ENCODE results near the gene DFFB.
A peak's percentile ranks its signal among the peaks of the same experiment; 100 is the strongest.

DFFB gene

GRCh38 chr1:3876716-3877115 lies 19.4 kb downstream of the DFFB start:
- no peak for DNase-seq

GRCh38 chr1:3879099-3879498 lies 21.8 kb downstream of the DFFB start:
- no peak for DNase-seq

DNA sequence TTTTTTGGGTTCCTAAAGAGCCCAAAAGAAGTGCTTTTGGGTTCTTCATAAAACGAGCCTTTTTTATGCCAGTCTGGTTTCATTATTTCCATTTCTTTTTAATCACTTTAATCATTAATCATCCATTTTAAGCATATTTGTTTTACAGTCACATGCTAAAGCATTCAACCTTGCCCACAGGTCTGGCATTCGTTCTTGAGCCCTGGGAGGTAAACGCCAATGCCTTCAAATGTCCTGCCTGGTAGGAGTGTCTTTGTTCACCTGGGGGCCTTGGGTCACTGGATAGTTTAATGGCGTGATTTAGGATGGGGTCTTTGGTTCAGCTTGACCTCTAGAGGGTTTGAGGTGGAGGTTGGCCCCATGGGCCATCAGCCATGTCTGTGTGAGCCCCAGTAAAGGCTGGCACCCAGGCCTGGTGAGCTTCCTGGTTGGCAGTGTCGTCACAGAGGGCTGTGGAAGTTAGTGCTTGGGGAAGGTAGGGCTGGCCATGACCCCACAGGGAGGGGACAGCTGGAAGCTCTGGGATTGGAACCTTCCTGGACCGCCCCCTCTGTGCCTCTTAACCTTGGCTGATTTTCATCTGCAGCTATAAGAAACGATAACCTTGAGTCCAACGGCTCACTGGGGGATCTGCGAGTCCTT lies 22.6 kb downstream of the DFFB start:
- no peak for DNase-seq

- DNase-seq = no peak
Measured at GRCh38 chr1:3880429-3881192, 23.3 kb downstream of the DFFB start.

- no peak for DNase-seq
Measured at GRCh38 chr1:3881193-3881480, 23.9 kb downstream of the DFFB start.

DNA sequence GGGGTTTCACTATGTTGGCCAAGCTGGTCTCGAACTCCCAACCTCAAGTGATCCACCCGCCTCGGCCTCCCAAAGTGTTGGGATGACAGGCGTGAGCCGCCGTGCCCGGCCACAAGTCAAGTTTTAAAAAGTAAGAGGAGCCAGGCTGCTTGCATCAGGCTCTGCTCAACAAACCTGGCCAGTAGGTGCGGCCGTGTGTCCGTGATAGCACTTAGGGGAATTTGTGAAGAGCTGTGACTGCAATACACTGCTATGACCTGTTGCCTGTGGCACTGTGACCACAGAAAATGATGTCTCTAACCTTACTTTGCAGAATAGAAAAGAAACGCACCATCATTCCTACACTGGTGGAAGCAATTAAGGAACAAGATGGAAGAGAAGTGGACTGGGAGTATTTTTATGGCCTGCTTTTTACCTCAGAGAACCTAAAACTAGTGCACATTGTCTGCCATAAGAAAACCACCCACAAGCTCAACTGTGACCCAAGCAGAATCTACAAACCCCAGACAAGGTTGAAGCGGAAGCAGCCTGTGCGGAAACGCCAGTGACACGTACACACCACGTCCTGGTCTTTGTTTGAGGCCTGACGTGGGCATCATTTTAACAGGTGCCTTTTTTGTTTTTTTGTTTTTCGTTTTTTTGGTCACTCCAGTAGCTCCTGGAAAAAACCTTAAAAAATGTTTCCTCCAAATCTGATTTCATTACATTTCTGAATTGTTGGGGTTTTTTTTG lies 26.1 kb downstream of the DFFB start:
- no peak for DNase-seq

DNA sequence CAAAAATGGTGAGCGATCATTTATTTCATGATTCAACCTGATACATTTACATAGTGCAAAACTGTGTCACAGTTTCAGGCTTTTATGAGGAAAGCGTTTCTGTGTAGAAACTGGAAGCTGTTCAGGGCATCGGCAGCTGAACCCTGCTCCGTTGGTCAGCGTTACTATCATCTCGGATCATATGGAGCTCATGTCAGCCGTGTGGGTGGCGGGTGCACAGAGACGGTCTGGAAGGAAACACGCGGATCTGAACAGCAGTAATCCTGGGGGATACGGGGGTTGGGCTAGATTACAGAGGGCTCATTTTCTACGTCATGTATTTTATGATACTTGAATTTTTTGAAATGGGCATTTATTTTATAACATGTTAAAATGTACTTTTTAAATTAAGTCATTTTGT lies 27.7 kb downstream of the DFFB start:
- DNase-seq = no peak

GRCh38 chr1:3885611-3886010 lies 28.3 kb downstream of the DFFB start:
- no peak for DNase-seq

- DNase-seq = no peak
Measured at GRCh38 chr1:3886106-3886670, 28.9 kb downstream of the DFFB start.

DNA sequence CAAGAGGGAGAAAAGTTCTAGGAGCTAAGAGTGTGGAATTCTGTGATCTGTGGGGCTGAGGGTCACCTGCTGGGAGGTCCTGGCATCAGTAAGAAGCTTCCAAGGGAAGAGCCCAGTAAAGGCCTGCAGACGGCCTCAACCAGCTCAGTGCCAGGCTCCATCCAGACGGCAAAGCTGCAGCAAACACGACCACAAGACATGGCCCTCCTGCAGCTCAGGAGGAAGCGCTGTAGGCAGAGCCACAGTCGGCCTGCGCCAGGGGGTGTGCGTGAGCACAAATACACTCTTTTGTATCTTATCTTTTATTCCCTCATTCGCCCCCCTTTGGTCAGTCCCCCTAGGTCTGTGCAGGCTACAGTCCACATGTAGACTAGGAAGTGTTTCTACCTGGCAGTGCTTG lies 29.4 kb downstream of the DFFB start:
- DNase-seq = no peak

DNA sequence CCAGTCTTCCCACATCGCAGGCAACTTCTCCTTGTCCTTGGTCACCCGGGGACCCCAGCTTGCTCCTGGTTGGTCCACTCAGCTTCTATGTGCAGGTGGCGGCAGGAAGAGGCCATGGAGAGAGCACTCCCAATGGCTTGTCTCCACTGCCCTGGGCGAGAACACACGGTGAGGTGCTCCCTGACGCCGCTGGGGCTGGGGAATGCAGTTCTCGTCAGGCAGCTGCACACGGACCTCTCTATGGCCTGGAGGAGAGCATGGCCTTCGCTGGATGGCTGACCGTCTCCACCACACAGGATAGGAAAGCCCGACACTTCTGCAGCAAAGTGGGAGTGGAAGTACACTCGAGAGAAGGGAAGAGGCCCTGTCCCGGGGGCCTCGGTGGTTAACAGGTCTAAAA lies 31.0 kb downstream of the DFFB start:
- DNase-seq = no peak

DNA sequence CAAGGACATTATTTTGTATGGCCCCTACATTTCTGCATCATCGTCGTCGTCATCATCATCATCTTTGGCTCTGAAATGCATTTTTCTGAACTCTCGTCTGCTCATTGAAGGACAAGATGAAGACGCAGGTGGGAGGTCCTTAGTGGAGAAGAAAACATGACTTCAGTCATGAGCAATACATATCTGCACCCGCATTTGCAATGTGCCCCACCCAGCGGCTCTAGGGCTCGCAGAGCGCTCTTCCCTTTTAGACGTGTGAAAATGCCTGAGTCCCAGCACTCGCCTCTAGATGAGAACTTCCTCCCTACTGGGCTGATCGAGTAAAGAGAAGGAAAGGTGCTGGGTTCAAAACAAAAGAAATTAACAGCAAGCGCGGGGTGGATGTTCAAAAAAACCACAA lies 32.7 kb downstream of the DFFB start:
- DNase-seq = peak; percentile 35 to 69 (median 48)

DNA sequence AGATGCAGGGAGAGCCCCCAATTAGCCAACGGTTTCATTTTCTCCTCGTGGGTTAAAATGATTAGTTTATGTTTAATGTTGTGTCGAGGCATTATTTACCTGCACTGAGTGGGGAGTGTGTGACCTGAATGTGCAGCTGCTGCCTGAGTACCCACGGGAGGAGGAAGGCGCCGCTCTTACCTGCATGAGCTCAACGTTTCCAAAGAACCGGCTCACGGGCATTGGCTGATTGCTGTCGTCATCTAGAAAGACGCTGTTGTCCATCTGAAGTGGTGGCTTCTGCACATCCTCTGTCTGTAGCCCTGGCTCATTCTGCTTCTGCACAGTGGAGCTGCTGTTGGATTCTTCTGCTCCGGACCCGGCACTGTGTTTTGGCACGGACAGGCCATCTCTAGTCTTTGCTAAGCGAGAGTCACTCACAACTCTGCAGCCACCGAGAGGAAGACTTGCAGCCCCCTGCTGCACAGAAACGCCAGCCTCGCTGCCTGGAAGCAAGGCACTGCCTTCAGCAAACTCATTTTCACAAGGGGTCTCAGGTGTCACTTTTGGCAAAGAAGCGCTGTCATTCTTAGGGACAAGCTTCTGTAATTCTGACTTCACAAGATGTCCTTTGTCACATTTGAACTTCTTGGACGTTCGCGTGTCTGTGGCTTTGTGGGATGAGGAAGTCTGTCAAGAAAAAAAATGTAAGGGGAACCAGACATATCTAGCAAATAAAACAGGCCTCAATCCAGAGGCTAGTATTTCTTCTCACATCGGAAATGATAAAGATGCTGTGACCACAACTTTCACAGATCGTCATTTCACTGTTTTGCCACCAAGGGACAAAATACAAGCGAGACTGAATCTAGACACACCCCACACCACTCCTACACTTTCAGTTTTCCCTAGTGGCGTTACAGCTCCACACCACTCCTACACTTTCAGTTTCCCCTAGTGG lies 33.4 kb downstream of the DFFB start:
- peak; percentile 65 to 83 (median 74) for DNase-seq

DNA sequence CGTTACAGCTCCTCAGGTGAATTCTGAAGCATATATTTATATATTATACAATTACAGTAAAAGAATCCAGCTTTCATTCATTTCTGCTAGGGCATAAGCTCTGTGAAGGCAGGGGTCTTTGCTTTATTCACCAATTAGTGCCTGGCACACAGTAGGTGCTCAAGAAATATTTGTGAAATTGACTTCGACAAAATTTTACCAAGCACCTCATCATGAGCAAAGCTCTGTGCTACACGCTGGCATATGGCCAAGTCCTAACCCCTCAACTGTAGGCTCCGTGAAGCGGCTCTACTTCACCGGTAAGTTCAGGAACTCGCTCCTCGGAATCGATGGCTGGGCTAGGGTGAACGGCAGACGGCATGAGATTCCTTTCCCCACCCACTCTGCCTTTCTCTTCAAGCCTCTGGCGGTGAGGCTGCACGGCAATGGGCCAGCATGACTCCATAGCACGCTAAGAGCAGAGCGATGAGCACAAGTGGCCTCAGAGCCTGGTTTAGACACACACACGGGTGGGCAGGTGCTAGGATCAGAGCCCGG lies 34.1 kb downstream of the DFFB start:
- no peak for DNase-seq

GRCh38 chr1:3892748-3893147 lies 35.5 kb downstream of the DFFB start:
- DNase-seq = no peak

GRCh38 chr1:3893190-3893589 lies 35.9 kb downstream of the DFFB start:
- peak in 1 of 4 experiments; percentile 12 for DNase-seq

GRCh38 chr1:3894626-3895278 lies 37.5 kb downstream of the DFFB start:
- no peak for DNase-seq

DNA sequence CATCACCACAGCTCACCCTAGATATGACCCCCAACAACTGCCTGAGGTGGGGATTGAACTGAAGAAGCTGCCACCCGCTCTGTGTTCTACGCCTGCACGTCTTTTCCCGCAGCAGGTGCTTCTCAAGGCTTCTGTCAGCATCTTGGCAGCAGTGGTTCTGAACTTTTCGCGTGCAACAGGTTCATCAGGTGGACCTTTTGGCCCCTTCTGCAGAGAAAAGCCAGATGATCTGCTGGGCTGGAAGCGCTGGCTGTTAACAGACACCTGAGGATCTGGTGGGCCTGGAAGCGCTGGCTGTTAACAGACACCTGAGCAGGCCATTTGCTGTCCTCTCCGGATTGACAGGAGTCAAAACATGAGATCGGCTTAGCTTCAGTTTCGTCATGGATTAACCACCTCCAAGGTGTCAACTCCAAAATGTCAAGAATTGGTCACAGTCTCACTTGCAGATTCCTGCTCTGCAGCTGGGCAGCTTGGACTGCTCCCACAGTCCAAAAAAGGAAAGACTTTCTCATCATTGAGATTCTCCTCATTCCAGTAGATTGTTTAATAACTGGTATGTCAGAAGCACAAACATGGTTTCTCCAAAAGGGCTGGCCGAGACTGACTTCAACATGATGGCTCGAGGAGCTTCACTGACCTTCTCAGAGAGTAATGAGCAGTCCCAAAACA lies 38.1 kb downstream of the DFFB start:
- no peak for DNase-seq

DNA sequence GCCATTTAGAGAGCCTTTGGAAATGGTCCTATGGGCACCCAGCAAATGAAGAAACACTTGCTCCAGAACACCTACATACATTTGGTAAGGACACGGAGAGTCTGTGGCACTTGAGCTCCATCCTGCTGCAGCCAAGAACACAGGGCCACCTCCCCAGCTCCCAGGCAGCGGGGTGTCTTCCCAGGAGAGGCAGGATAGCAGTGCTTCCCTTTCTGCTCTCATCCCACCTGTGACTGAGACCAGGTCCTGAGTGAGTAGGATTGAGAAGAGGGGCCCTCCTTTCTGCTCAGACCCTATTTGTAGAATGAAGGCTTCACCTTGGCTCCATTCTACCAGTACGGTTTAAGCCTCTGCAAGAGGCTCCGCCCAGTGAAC lies 38.7 kb downstream of the DFFB start:
- DNase-seq = no peak

GRCh38 chr1:3896396-3897000 lies 39.2 kb downstream of the DFFB start:
- peak in 3 of 4 experiments; percentile 11 to 21 (median 15) for DNase-seq

- DNase-seq = no peak
Measured at GRCh38 chr1:3898475-3898735, 41.1 kb downstream of the DFFB start.
